Liver (tissue), 3 donors: ENCODE measurements around the gene IFT80.

Experiments used
- EGR1 ChIP-seq, 2 donors: IDR thresholded peaks; 2 replicates each; pipeline ENCODE4 v1.6.1; 2016 to 2018; ENCODE audit warnings: antibody characterized with exemption in 2 of 2, low read depth in 2 of 2
- GABPA ChIP-seq, 2 donors: IDR thresholded peaks in 1 of 2; conservative IDR thresholded peaks in 1 of 2; 2 replicates each; pipeline ENCODE4 v1.6.1; 2016; ENCODE audit warnings: antibody characterized with exemption in 2 of 2, mild to moderate bottlenecking in 1 of 2, moderate library complexity in 1 of 2
- HNF4A ChIP-seq, 2 donors: conservative IDR thresholded peaks; 2 replicates each; pipeline ENCODE4 v1.6.1; 2016; ENCODE audit warnings: antibody characterized with exemption in 2 of 2, mild to moderate bottlenecking in 2 of 2
- JUND ChIP-seq, 2 donors: IDR thresholded peaks; 2 replicates each; pipeline ENCODE4 v1.6.1; 2016; ENCODE audit warnings: antibody characterized with exemption in 2 of 2
- MAX ChIP-seq: IDR thresholded peaks from 2 replicates; pipeline ENCODE4 v1.6.1; 2016; ENCODE audit warnings: antibody characterized with exemption
- NR2F2 ChIP-seq: IDR thresholded peaks from 2 replicates; pipeline ENCODE4 v1.6.1; 2016; ENCODE audit warnings: antibody characterized with exemption
- RAD21 ChIP-seq, 2 donors: IDR thresholded peaks; 2 replicates each; pipeline ENCODE4 v1.6.1; 2016; ENCODE audit warnings: antibody characterized with exemption in 2 of 2, mild to moderate bottlenecking in 2 of 2
- RXRA ChIP-seq, 2 donors: IDR thresholded peaks; 2 replicates each; pipeline ENCODE4 v1.6.1; 2017 to 2018; ENCODE audit warnings: antibody characterized with exemption in 2 of 2, mild to moderate bottlenecking in 1 of 2
- SP1 ChIP-seq: IDR thresholded peaks from 2 replicates; pipeline ENCODE4 v1.6.1; 2018; ENCODE audit warnings: antibody characterized with exemption, mild to moderate bottlenecking
- TAF1 ChIP-seq: conservative IDR thresholded peaks from 2 replicates; pipeline ENCODE4 v1.6.1; 2016; ENCODE audit warnings: antibody characterized with exemption, mild to moderate bottlenecking
- TF ChIP-seq, protein P1 (sequence below): fragments of 150-350 bp; IDR thresholded peaks from 2 replicates; pipeline ENCODE4 v1.5.1; 2017; ENCODE audit warnings: improper control_type of control experiment, low read depth, low read length; ENCODE audit not compliant: missing input control
- TF ChIP-seq, protein P2 (sequence below): IDR thresholded peaks from 2 replicates; pipeline ENCODE4 v1.6.1; 2016; ENCODE audit warnings: antibody characterized with exemption
- TF ChIP-seq, protein P3 (sequence below): IDR thresholded peaks from 2 replicates; pipeline ENCODE4 v1.6.1; 2016; ENCODE audit warnings: antibody characterized with exemption
- donor health status: healthy.
- donor health status: healthy.

DNA sequence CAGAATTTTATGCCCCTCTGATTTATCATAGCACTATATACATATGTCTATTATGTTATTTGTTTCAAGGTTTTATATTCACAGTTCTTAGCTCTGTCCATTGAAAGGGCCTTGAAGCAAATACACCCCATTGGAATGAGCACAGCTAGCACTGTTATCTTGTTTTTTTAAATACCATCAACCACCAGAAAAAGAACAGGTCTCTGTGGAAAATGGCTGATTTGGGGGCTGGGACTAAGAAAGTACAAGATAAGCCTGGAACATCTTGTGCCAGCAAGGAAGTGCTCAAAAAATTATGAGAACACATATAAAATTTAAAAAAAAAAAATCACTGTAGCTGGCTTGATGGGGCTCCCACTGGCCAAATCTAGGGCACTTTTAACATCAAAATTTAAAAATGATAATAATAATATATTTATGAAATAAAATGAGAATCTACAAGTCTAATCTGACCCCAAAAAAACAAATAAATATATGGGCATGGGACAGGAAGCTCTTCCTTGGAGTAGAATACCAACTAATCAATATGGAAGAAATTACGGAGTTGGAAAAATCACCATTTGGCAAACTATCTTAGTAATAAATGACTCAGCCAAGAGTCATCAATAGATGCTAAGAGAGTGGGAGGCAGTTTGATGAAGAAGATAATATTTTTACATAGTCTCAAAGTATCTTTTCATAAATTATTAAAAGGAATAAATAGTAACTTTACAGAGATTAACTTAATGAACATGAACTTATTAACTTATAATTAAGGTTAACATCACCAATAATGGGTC, 20.5 kb downstream of the IFT80 start:
- TF ChIP-seq TAF1 (no peak), GABPA (IDR thresholded peaks at IDR 0.05 in 1 of 2, conservative IDR thresholded peaks at IDR 0.05 in 1 of 2) (no peak), RAD21 (IDR thresholded peaks at IDR 0.05) (no peak), MAX (no peak), SP1 (no peak), JUND (IDR thresholded peaks at IDR 0.05) (no peak), EGR1 (IDR thresholded peaks at IDR 0.05; ENCODE audit: low read depth in 2 of 2) (no peak), HNF4A (conservative IDR thresholded peaks at IDR 0.05) (no peak), NR2F2 (no peak), RXRA (IDR thresholded peaks at IDR 0.05) (no peak)
- TF ChIP-seq, protein P1, sequence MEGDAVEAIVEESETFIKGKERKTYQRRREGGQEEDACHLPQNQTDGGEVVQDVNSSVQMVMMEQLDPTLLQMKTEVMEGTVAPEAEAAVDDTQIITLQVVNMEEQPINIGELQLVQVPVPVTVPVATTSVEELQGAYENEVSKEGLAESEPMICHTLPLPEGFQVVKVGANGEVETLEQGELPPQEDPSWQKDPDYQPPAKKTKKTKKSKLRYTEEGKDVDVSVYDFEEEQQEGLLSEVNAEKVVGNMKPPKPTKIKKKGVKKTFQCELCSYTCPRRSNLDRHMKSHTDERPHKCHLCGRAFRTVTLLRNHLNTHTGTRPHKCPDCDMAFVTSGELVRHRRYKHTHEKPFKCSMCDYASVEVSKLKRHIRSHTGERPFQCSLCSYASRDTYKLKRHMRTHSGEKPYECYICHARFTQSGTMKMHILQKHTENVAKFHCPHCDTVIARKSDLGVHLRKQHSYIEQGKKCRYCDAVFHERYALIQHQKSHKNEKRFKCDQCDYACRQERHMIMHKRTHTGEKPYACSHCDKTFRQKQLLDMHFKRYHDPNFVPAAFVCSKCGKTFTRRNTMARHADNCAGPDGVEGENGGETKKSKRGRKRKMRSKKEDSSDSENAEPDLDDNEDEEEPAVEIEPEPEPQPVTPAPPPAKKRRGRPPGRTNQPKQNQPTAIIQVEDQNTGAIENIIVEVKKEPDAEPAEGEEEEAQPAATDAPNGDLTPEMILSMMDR: no peak
- TF ChIP-seq, protein P2, sequence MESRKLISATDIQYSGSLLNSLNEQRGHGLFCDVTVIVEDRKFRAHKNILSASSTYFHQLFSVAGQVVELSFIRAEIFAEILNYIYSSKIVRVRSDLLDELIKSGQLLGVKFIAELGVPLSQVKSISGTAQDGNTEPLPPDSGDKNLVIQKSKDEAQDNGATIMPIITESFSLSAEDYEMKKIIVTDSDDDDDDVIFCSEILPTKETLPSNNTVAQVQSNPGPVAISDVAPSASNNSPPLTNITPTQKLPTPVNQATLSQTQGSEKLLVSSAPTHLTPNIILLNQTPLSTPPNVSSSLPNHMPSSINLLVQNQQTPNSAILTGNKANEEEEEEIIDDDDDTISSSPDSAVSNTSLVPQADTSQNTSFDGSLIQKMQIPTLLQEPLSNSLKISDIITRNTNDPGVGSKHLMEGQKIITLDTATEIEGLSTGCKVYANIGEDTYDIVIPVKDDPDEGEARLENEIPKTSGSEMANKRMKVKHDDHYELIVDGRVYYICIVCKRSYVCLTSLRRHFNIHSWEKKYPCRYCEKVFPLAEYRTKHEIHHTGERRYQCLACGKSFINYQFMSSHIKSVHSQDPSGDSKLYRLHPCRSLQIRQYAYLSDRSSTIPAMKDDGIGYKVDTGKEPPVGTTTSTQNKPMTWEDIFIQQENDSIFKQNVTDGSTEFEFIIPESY: no peak
- TF ChIP-seq, protein P3, sequence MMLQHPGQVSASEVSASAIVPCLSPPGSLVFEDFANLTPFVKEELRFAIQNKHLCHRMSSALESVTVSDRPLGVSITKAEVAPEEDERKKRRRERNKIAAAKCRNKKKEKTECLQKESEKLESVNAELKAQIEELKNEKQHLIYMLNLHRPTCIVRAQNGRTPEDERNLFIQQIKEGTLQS: no peak
